ENCODE measurements around the gene CCND1. TPM values are rescaled to one million over a fixed set of nuclear protein-coding genes. Genes with fewer than 3 reads are reported as not detected.
"Not testable (repeated sequence)": the region's sequence is repeated elsewhere in the genome, so short reads cannot be mapped to it uniquely, and the experiment has no call there.

The CCND1 gene
- total RNA-seq, 1 experiment from 2014 or later: 331 TPM

DNA sequence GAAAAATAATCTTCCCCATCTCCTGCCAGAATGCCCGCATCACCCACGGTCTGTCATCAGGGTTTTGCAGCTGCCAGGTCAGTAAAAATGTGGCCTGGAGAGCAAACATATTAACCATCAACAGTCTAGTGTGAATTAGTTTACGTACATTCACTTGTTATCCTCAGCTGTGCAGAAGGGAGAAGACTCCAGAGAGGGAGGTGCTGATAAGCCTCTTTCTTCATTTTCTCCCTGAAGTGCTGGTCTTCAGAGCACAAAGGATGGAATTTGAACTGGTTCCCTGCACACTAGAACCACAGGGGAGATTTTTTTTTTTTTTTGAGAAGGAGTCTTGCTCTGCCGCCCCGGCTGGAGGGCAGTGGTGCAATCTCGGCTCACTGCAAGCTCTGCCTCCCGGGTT lies 54.6 kb downstream of the CCND1 start:
- intact Hi-C loops (cut with micrococcal nuclease; ENCODE audit: unreplicated experiment): no loop called here
- Mint-ChIP-seq H3K27ac (ENCODE audit: unreplicated experiment) (no peak overlapping the region), H3K27me3 (ENCODE audit: insufficient read depth, unreplicated experiment) (no peaks in the 10 kb centered on the region), H3K36me3 (ENCODE audit: insufficient read depth, unreplicated experiment) (peaks cover 3% of the 10 kb centered on the region), H3K4me3 (ENCODE audit: unreplicated experiment) (no peak overlapping the region), H3K4me1 (ENCODE audit: low read depth, unreplicated experiment) (peaks cover 8% of the 10 kb centered on the region), H3K9me3 (ENCODE audit: unreplicated experiment) (peaks cover 18% of the 10 kb centered on the region)
- no peak overlapping the region for H3K4me3 ChIP-seq (ENCODE audit: low read depth, low read length)
- H3K9me3 ChIP-seq: no peaks in the 10 kb centered on the region
- peaks cover 3% of the 10 kb centered on the region for H3K4me1 ChIP-seq
- H3K27me3 ChIP-seq (replicated peaks; ENCODE audit: control insufficient read depth, insufficient read depth, low read length): no peaks in the 10 kb centered on the region
- POLR2A ChIA-PET: no interaction called here
- TF ChIP-seq, protein P1, sequence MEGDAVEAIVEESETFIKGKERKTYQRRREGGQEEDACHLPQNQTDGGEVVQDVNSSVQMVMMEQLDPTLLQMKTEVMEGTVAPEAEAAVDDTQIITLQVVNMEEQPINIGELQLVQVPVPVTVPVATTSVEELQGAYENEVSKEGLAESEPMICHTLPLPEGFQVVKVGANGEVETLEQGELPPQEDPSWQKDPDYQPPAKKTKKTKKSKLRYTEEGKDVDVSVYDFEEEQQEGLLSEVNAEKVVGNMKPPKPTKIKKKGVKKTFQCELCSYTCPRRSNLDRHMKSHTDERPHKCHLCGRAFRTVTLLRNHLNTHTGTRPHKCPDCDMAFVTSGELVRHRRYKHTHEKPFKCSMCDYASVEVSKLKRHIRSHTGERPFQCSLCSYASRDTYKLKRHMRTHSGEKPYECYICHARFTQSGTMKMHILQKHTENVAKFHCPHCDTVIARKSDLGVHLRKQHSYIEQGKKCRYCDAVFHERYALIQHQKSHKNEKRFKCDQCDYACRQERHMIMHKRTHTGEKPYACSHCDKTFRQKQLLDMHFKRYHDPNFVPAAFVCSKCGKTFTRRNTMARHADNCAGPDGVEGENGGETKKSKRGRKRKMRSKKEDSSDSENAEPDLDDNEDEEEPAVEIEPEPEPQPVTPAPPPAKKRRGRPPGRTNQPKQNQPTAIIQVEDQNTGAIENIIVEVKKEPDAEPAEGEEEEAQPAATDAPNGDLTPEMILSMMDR (IDR thresholded peaks at IDR 0.05; ENCODE audit: insufficient read depth in 1 of 2, low read depth in 1 of 2, low read length in 1 of 2, severe bottlenecking in 1 of 2, unreplicated experiment in 1 of 2): no peak
- no TSS peak for BruUV-seq (replicated peaks)
- DNase-seq: no peak
- CTCF ChIA-PET: interaction anchor here (0.7 kb wide), 2 partner anchors 211 to 500 kb away, joined by 3 to 5 read pairs; no protein-coding TSS in a partner anchor
- H3K36me3 ChIP-seq (ENCODE audit: control insufficient read depth, insufficient read depth, low read length): no peaks in the 10 kb centered on the region

DNA sequence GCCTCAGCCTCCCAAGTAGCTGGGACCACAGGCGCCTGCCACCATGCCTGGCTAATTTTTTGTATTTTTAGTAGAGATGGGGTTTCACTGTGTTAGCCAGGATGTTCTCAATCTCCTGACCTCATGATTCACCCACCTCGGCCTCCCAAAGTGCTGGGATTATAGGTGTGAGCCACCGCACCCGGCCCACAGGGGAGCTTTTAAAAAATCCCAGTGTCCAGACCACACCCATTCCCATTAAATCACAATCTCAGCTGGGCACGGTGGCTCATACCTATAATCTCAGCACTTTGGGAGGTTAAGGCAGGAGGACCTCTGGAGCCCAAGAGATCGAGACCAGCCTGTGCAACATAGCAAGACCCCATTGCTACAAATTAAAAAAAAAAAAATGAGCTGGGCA lies 55.0 kb downstream of the CCND1 start:
- CTCF ChIA-PET: interaction anchor here (0.6 to 0.7 kb wide), 2 partner anchors 83 to 499 kb away, joined by 4 to 5 read pairs; no protein-coding TSS in a partner anchor
- H3K27ac Mint-ChIP-seq (ENCODE audit: unreplicated experiment); H3K36me3 Mint-ChIP-seq (ENCODE audit: insufficient read depth, unreplicated experiment); H3K9me3 ChIP-seq; BruUV-seq (replicated peaks); H3K4me3 Mint-ChIP-seq (ENCODE audit: unreplicated experiment); H3K4me3 ChIP-seq (ENCODE audit: low read depth, low read length); H3K27me3 ChIP-seq (replicated peaks; ENCODE audit: control insufficient read depth, insufficient read depth, low read length); H3K4me1 Mint-ChIP-seq (ENCODE audit: low read depth, unreplicated experiment); intact Hi-C loops (cut with micrococcal nuclease; ENCODE audit: unreplicated experiment); H3K36me3 ChIP-seq (ENCODE audit: control insufficient read depth, insufficient read depth, low read length); H3K4me1 ChIP-seq; POLR2A ChIA-PET; H3K27me3 Mint-ChIP-seq (ENCODE audit: insufficient read depth, unreplicated experiment); DNase-seq: not testable (repeated sequence)
- H3K9me3 Mint-ChIP-seq (ENCODE audit: unreplicated experiment): peaks cover 13% of the 10 kb centered on the region

DNA sequence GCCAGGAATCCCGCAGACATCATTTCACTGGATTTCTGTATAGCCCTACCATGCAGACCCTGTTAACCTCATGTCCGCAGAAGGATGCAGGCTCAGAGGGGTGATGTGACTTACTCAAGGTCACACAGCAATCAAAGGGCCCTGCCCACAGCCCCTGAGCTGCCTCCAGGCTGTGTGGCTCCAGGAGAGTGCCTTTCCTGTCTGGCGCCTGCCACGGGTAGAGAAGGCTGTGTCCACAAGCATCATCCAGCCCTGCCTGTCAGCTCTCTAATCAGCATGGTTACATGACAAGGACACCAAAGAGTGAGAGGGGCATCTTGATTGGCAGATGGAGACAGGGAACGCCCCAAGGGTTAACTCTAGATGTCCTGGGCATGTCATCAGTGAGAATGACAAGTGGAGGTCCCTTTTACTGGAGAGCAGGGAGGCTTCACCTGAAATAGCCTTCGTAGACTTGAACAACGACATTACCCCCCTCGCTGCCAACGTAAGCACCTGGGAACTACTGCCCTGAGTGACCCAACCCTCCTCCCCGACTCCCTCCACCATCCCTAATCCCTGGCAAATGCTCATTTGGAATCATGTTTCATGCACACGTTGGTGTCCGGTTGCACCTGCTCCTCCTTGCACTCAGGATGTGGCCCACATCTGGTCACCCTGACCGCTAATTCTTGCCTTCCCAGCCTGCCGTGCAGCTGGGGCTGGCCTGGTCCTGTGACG lies 56.0 kb downstream of the CCND1 start:
- Histone ChIP-seq H3K36me3 (ENCODE audit: control insufficient read depth, insufficient read depth, low read length) (no peaks in the 10 kb centered on the region), H3K9me3 (no peaks in the 10 kb centered on the region), H3K4me1 (peaks cover 9% of the 10 kb centered on the region), H3K27me3 (replicated peaks; ENCODE audit: control insufficient read depth, insufficient read depth, low read length) (no peaks in the 10 kb centered on the region), H3K4me3 (ENCODE audit: low read depth, low read length) (no peak overlapping the region)
- intact Hi-C loops (cut with micrococcal nuclease; ENCODE audit: unreplicated experiment): no loop called here
- Mint-ChIP-seq H3K9me3 (ENCODE audit: unreplicated experiment) (peaks cover 10% of the 10 kb centered on the region), H3K4me3 (ENCODE audit: unreplicated experiment) (no peak overlapping the region), H3K4me1 (ENCODE audit: low read depth, unreplicated experiment) (peaks cover 11% of the 10 kb centered on the region), H3K27ac (ENCODE audit: unreplicated experiment) (no peak overlapping the region), H3K36me3 (ENCODE audit: insufficient read depth, unreplicated experiment) (peaks cover 4% of the 10 kb centered on the region), H3K27me3 (ENCODE audit: insufficient read depth, unreplicated experiment) (no peaks in the 10 kb centered on the region)
- CTCF ChIA-PET: interaction anchor here (0.5 to 0.6 kb wide), 2 partner anchors 18 to 33 kb away, joined by 3 read pairs; no protein-coding TSS in a partner anchor
- TF ChIP-seq, protein P1 (IDR thresholded peaks at IDR 0.05; ENCODE audit: insufficient read depth in 1 of 2, low read depth in 1 of 2, low read length in 1 of 2, severe bottlenecking in 1 of 2, unreplicated experiment in 1 of 2): no peak
- DNase-seq: no peak
- POLR2A ChIA-PET: no interaction called here
- BruUV-seq (replicated peaks): no TSS peak
